HEK293 (cell line): ENCODE results near the gene BTBD2.

Experiments used
- CTCF ChIA-PET: fragments of 350-600 bp; formaldehyde crosslinking; extraction: SDS; loops from one replicate; lab custom pipeline; 2021; ENCODE audit warnings: antibody characterized with exemption; lab: Yijun Ruan, JAX
- POLR2A ChIA-PET: fragments of 300-600 bp; formaldehyde crosslinking; extraction: SDS; loops from one replicate; lab custom pipeline; 2020; ENCODE audit warnings: antibody characterized with exemption, inconsistent platforms; lab: Yijun Ruan, JAX
- H3K27ac ChIP-seq: fragments of 200-500 bp; sonication (Bioruptor generic); 2 replicates; pipeline ENCODE4 v1.5.1; 2014; ENCODE audit warnings: low read depth, low read length, control low read depth, inconsistent platforms; ENCODE audit errors: extremely low read depth
- H3K36me3 ChIP-seq, 2 experiments: fragments of 200-500 bp in 1 of 2; sonication (Bioruptor generic) in 1 of 2; 1 replicate in 1 of 2; 2 replicates in 1 of 2; pipeline ENCODE4 v1.5.1; 2014 to 2017; ENCODE audit warnings: inconsistent platforms in 2 of 2, low read length in 2 of 2; ENCODE audit not compliant: control insufficient read depth in 2 of 2, insufficient read depth in 1 of 2
- H3K4me1 ChIP-seq: fragments of 200-500 bp; sonication (Bioruptor generic); 2 replicates; pipeline ENCODE4 v1.5.1; 2014; ENCODE audit warnings: mild to moderate bottlenecking, low read length, inconsistent platforms; ENCODE audit not compliant: control insufficient read depth, insufficient read depth
- H3K4me3 ChIP-seq: 2 replicates; pipeline ENCODE4 v1.5.1; 2011; ENCODE audit warnings: low read depth, mild to moderate bottlenecking, control low read depth, low read length, moderate library complexity
- H3K9me3 ChIP-seq: fragments of 200-500 bp; sonication (Bioruptor generic); 2 replicates; pipeline ENCODE4 v1.5.1; 2014; ENCODE audit warnings: low read depth, low read length, inconsistent platforms; ENCODE audit not compliant: control insufficient read depth, insufficient read depth
- ATF2 ChIP-seq: fragments of 450-650 bp; formaldehyde crosslinking; IDR thresholded peaks from 2 replicates; pipeline ENCODE4 v1.5.1; 2016; ENCODE audit warnings: missing biosample characterization, missing genetic modification characterization, low read depth
- BCL11B ChIP-seq: fragments of 450-650 bp; formaldehyde crosslinking; IDR thresholded peaks from 2 replicates; pipeline ENCODE4 v1.5.1; 2016; ENCODE audit warnings: low read depth, missing biosample characterization, missing genetic modification characterization
- FEZF1 ChIP-seq: fragments of 450-650 bp; formaldehyde crosslinking; IDR thresholded peaks from 2 replicates; pipeline ENCODE4 v1.5.1; 2016; ENCODE audit warnings: missing biosample characterization, missing genetic modification characterization
- GLIS1 ChIP-seq: fragments of 450-650 bp; formaldehyde crosslinking; IDR thresholded peaks from 2 replicates; pipeline ENCODE4 v1.5.1; 2016; ENCODE audit warnings: missing biosample characterization, missing genetic modification characterization
- GLIS2 ChIP-seq: fragments of 450-650 bp; formaldehyde crosslinking; IDR thresholded peaks from 2 replicates; pipeline ENCODE4 v1.5.1; 2016; ENCODE audit warnings: missing biosample characterization, missing genetic modification characterization
- ZFHX2 ChIP-seq: fragments of 450-650 bp; formaldehyde crosslinking; conservative IDR thresholded peaks from 2 replicates; pipeline ENCODE4 v1.5.1; 2016; ENCODE audit warnings: missing biosample characterization, missing genetic modification characterization
- ZFP69B ChIP-seq: fragments of 450-650 bp; formaldehyde crosslinking; IDR thresholded peaks from 2 replicates; pipeline ENCODE4 v1.5.1; 2016; ENCODE audit warnings: missing biosample characterization, missing genetic modification characterization
- ZNF121 ChIP-seq: fragments of 450-650 bp; formaldehyde crosslinking; IDR thresholded peaks from 2 replicates; pipeline ENCODE4 v1.5.1; 2016; ENCODE audit warnings: missing biosample characterization, missing genetic modification characterization
- ZNF341 ChIP-seq: fragments of 450-650 bp; formaldehyde crosslinking; IDR thresholded peaks from 2 replicates; pipeline ENCODE4; 2016; ENCODE audit warnings: low read depth, missing biosample characterization, missing genetic modification characterization
- ZNF362 ChIP-seq: fragments of 450-650 bp; formaldehyde crosslinking; IDR thresholded peaks from 2 replicates; pipeline ENCODE4 v1.5.1; 2016; ENCODE audit warnings: missing biosample characterization, missing genetic modification characterization
- ZNF404 ChIP-seq: fragments of 450-650 bp; formaldehyde crosslinking; IDR thresholded peaks from 2 replicates; pipeline ENCODE4 v1.5.1; 2017; ENCODE audit warnings: missing biosample characterization, missing genetic modification characterization
- ZNF544 ChIP-seq: fragments of 450-650 bp; formaldehyde crosslinking; IDR thresholded peaks from 2 replicates; pipeline ENCODE4 v1.5.0; 2017; ENCODE audit warnings: missing biosample characterization, missing genetic modification characterization
- ZNF623 ChIP-seq: fragments of 450-650 bp; formaldehyde crosslinking; IDR thresholded peaks from 2 replicates; pipeline ENCODE4 v1.5.1; 2016; ENCODE audit warnings: missing biosample characterization, missing genetic modification characterization
- ZNF624 ChIP-seq: fragments of 450-650 bp; formaldehyde crosslinking; IDR thresholded peaks from 2 replicates; pipeline ENCODE4 v1.5.1; 2017; ENCODE audit warnings: missing biosample characterization, missing genetic modification characterization
- TF ChIP-seq, protein P1 (sequence below): fragments of 450-650 bp; formaldehyde crosslinking; IDR thresholded peaks from 2 replicates; pipeline ENCODE4 v1.5.1; 2016; ENCODE audit warnings: missing biosample characterization, missing genetic modification characterization
- TF ChIP-seq, protein P2 (sequence below): fragments of 450-650 bp; formaldehyde crosslinking; IDR thresholded peaks from 2 replicates; pipeline ENCODE4 v1.5.1; 2017; ENCODE audit warnings: missing biosample characterization, missing genetic modification characterization
- TF ChIP-seq, protein P3 (sequence below): fragments of 450-650 bp; formaldehyde crosslinking; IDR thresholded peaks from 2 replicates; pipeline ENCODE4 v1.5.1; 2016; ENCODE audit warnings: missing biosample characterization, missing genetic modification characterization, low read depth

The BTBD2 gene

DNA sequence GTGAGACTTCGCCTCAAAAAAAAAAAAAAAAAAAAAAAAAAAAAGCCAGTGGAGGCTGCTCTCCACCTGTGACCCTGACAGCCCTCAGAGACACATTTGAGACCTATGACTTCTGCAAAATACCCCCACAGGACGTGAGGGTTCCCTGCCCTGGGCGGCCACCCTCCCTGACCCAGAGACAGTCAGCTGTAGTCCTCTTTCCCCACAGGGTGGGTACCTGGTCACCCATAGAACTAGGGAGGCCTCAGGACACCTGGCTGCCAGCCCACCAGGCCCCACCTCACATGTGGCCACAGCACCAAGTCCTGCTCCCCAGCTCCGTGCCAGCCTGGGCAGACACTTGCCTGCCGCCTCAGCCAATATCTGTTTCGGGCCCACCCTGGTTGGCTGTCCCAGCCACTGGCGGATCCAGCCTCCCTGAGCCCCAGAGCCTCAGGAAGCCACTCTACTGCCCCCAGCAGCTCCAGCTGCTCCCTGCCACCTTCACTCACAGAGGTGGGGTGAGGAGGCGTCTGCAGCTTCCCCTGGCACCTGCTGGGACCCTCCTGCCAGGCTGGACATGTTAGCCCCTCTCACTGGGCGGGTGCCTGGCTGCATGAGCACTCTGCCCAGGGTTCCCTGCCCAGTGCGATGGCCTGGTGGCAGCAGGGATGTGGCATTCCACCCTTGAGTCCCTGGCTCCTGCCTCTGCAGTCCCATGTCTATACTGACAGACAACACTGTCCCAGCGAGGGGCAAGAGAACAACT lies 28.6 kb upstream of the BTBD2 start (continued):
- TF ChIP-seq ZNF362 (tag by site-specific recombination), result peak; percentile 84
- TF ChIP-seq FEZF1, result peak; percentile 38; the same call in 1 of the 2 replicates
- TF ChIP-seq GLIS2 (tag by site-specific recombination), result peak; percentile 41; the same call in 1 of the 2 replicates
- no peak for TF ChIP-seq ZNF624
- TF ChIP-seq ZNF341, result peak; percentile 30; the same call in 1 of the 2 replicates
- peak; percentile 65 for TF ChIP-seq GLIS1 (tag by site-specific recombination)

- H3K4me1 ChIP-seq, result peaks cover 9% of the 10 kb centered on the region
- TF ChIP-seq ZNF544 (tag by site-specific recombination) (no peak), ATF2 (tag by site-specific recombination) (no peak), ZNF404 (tag by site-specific recombination) (no peak), ZFP69B (tag by site-specific recombination) (peak; percentile 42)
- TF ChIP-seq, protein P1, sequence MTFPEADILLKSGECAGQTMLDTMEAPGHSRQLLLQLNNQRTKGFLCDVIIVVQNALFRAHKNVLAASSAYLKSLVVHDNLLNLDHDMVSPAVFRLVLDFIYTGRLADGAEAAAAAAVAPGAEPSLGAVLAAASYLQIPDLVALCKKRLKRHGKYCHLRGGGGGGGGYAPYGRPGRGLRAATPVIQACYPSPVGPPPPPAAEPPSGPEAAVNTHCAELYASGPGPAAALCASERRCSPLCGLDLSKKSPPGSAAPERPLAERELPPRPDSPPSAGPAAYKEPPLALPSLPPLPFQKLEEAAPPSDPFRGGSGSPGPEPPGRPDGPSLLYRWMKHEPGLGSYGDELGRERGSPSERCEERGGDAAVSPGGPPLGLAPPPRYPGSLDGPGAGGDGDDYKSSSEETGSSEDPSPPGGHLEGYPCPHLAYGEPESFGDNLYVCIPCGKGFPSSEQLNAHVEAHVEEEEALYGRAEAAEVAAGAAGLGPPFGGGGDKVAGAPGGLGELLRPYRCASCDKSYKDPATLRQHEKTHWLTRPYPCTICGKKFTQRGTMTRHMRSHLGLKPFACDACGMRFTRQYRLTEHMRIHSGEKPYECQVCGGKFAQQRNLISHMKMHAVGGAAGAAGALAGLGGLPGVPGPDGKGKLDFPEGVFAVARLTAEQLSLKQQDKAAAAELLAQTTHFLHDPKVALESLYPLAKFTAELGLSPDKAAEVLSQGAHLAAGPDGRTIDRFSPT (tag by site-specific recombination), result peak; percentile 34; the same call in 1 of the 2 replicates
- ChIA-PET CTCF (interaction anchor here (0.5 to 1.6 kb wide), 2 partner anchors 8 to 51 kb away, joined by 3 to 6 read pairs; no protein-coding TSS in a partner anchor), POLR2A (interaction anchor here (0.6 to 0.8 kb wide), 3 partner anchors 9 to 27 kb away, joined by 3 to 11 read pairs (median 5); no protein-coding TSS in a partner anchor)
- peaks cover 0 to 85% of the 10 kb centered on the region in 2 experiments; a peak in 2 of 3 replicates for H3K36me3 ChIP-seq
- no peak overlapping the region for H3K27ac ChIP-seq
- H3K9me3 ChIP-seq, result no peaks in the 10 kb centered on the region
- no peak overlapping the region for H3K4me3 ChIP-seq
These were observed 27.7 kb upstream of the BTBD2 start for GRCh38 chr19:2043251-2043641.

DNA sequence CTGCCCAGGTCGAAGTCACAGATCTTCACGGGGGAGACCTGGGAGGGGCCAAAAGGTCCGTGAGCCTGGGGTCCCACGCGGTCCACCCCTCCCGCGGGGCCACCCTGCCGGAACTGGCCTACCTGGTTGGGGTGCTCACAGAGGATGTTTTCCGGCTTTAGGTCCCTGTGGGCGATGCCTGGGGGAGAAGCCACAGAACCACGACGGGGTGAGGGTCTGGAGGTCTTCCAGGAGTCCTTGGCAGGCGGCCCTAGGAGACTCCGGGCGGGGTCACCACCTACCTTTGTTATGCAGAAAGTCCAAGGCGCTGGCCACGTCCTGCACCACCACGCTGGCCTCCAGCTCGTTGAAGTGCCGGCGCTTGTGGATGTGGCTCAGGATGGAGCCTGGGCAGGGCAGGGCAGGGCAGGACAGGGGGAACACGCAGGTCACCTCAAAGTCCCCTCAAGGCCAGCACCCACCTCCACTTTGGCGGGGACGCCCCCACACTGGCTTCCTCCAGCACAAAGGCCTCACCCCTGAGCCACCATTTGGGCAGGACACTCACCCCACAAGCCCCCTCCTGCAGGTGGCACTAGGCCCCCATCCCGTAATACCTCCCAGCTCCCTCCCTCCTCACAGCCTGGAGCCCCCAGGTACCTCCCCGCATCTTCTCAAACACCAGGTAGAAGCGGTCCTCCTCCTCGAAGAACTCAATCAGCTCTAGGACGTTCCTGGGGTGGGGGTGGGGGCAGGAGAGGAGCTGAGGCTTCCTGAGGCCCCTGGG lies 27.2 kb upstream of the BTBD2 start:
- no peaks in the 10 kb centered on the region for H3K9me3 ChIP-seq
- H3K36me3 ChIP-seq, result peaks cover 0 to 83% of the 10 kb centered on the region in 2 experiments; a peak in 2 of 3 replicates
- H3K27ac ChIP-seq, result peak overlapping the region; percentile 90
- peaks cover 11% of the 10 kb centered on the region for H3K4me1 ChIP-seq
- no peak overlapping the region; the same call in 1 of the 2 replicates for H3K4me3 ChIP-seq
- CTCF ChIA-PET, result interaction anchor here (0.5 to 1.6 kb wide), 2 partner anchors 9 to 52 kb away, joined by 3 to 6 read pairs; no protein-coding TSS in a partner anchor
- POLR2A ChIA-PET, result interaction anchor here (0.7 to 1.4 kb wide), 5 partner anchors 8 to 121 kb away, joined by 3 to 11 read pairs (median 6); partner anchors contain the start of gene DOT1L
- TF ChIP-seq, protein P2, sequence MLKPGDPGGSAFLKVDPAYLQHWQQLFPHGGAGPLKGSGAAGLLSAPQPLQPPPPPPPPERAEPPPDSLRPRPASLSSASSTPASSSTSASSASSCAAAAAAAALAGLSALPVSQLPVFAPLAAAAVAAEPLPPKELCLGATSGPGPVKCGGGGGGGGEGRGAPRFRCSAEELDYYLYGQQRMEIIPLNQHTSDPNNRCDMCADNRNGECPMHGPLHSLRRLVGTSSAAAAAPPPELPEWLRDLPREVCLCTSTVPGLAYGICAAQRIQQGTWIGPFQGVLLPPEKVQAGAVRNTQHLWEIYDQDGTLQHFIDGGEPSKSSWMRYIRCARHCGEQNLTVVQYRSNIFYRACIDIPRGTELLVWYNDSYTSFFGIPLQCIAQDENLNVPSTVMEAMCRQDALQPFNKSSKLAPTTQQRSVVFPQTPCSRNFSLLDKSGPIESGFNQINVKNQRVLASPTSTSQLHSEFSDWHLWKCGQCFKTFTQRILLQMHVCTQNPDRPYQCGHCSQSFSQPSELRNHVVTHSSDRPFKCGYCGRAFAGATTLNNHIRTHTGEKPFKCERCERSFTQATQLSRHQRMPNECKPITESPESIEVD (tag by site-specific recombination), result no peak
- TF ChIP-seq ZNF544 (tag by site-specific recombination) (no peak), ZNF121 (tag by site-specific recombination) (no peak), BCL11B (tag by site-specific recombination) (peak; percentile 48; the same call in 1 of the 2 replicates), GLIS2 (tag by site-specific recombination) (peak; percentile 63; the same call in 1 of the 2 replicates), ZNF623 (0 out of 2 replicates have a peak, but pooled peaks have one; percentile 13), ZFHX2 (tag by site-specific recombination) (0 out of 2 replicates have a peak, but pooled peaks have one; percentile 14)
- TF ChIP-seq, protein P3, sequence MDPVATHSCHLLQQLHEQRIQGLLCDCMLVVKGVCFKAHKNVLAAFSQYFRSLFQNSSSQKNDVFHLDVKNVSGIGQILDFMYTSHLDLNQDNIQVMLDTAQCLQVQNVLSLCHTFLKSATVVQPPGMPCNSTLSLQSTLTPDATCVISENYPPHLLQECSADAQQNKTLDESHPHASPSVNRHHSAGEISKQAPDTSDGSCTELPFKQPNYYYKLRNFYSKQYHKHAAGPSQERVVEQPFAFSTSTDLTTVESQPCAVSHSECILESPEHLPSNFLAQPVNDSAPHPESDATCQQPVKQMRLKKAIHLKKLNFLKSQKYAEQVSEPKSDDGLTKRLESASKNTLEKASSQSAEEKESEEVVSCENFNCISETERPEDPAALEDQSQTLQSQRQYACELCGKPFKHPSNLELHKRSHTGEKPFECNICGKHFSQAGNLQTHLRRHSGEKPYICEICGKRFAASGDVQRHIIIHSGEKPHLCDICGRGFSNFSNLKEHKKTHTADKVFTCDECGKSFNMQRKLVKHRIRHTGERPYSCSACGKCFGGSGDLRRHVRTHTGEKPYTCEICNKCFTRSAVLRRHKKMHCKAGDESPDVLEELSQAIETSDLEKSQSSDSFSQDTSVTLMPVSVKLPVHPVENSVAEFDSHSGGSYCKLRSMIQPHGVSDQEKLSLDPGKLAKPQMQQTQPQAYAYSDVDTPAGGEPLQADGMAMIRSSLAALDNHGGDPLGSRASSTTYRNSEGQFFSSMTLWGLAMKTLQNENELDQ (tag by site-specific recombination), result no peak
